H1 (cell line): ENCODE measurements around the gene PCDH9. TPM values are rescaled to one million over a fixed set of nuclear protein-coding genes. Genes with fewer than 3 reads are reported as not detected.

Source experiments
- CTCF ChIA-PET: fragments of 300-600 bp; sonication (Branson Sonifier 250); formaldehyde crosslinking; loops from one replicate; lab custom pipeline; 2021; ENCODE audit not compliant: partially characterized antibody; lab: Charles Lee
- POLR2A ChIA-PET: fragments of 300-600 bp; sonication (Branson Sonifier 250); formaldehyde crosslinking; loops from one replicate; lab custom pipeline; 2021; ENCODE audit warnings: inconsistent platforms; ENCODE audit not compliant: partially characterized antibody; lab: Charles Lee
- DNase-seq, 2 experiments: peaks; one replicate each; pipeline versions ENCODE4 v3.0.0 to v3.0.0-alpha.2; 2010 to 2022; ENCODE audit warnings: low spot score in 2 of 2, low read depth in 1 of 2, mixed read lengths in 1 of 2
- FAIRE-seq: peaks from 2 replicates; lab custom pipeline; 2011; peaks lifted over from hg19 to GRCh38; lab: Jason Lieb, UNC
- H2AFZ ChIP-seq: 2 replicates; pipeline ENCODE4 v1.8.1; 2012; ENCODE audit warnings: low read length, inconsistent platforms
- H2AK5ac ChIP-seq: 2 replicates; pipeline ENCODE4 v1.6.1; 2013; ENCODE audit warnings: low read depth, low read length
- H2BK120ac ChIP-seq: replicated peaks from 2 replicates; pipeline ENCODE3; 2013; ENCODE audit warnings: low read depth, low read length, inconsistent platforms
- H2BK12ac ChIP-seq: 2 replicates; pipeline ENCODE4 v1.6.1; 2013; ENCODE audit warnings: low read depth, low read length
- H2BK15ac ChIP-seq: 2 replicates; pipeline ENCODE4 v1.6.1; 2013; ENCODE audit warnings: low read length
- H2BK20ac ChIP-seq: 2 replicates; pipeline ENCODE4 v1.6.1; 2013; ENCODE audit warnings: low read length
- H2BK5ac ChIP-seq: 2 replicates; pipeline ENCODE4 v1.6.1; 2013; ENCODE audit warnings: low read depth, low read length
- H3K14ac ChIP-seq: 2 replicates; pipeline ENCODE4 v1.6.1; 2013; ENCODE audit warnings: inconsistent platforms; ENCODE audit not compliant: insufficient read length
- H3K18ac ChIP-seq: 2 replicates; pipeline ENCODE4 v1.6.1; 2013; ENCODE audit warnings: low read length; ENCODE audit errors: extremely low read depth
- H3K23ac ChIP-seq: 2 replicates; pipeline ENCODE4 v1.6.1; 2013; ENCODE audit warnings: inconsistent platforms; ENCODE audit not compliant: insufficient read length
- H3K23me2 ChIP-seq: 2 replicates; pipeline ENCODE4 v1.6.1; 2013; ENCODE audit warnings: low read depth, low read length
- H3K27ac ChIP-seq: 2 replicates; pipeline ENCODE4 v1.6.1; 2011; ENCODE audit warnings: low read depth, low read length, inconsistent platforms
- H3K27me3 ChIP-seq, 4 experiments: replicated peaks in 1 of 4; 1 replicate in 1 of 4; 2 replicates in 3 of 4; pipeline versions ENCODE4 v1.6.1 to v1.8.1; 2011 to 2013; ENCODE audit warnings: low read length in 3 of 4, mild to moderate bottlenecking in 3 of 4, inconsistent platforms in 2 of 4, mixed read lengths in 2 of 4, moderate library complexity in 1 of 4; ENCODE audit not compliant: control insufficient read depth in 3 of 4, insufficient read depth in 3 of 4; ENCODE audit errors: extremely low read depth in 1 of 4
- H3K36me3 ChIP-seq, 4 experiments: 2 replicates each; pipeline versions ENCODE4 v1.6.1 to v1.8.1; 2011 to 2013; ENCODE audit warnings: mild to moderate bottlenecking in 4 of 4, low read length in 3 of 4, moderate library complexity in 2 of 4, control low read depth in 1 of 4, inconsistent platforms in 1 of 4; ENCODE audit not compliant: insufficient read depth in 4 of 4, control insufficient read depth in 2 of 4
- H3K4ac ChIP-seq: replicated peaks from 2 replicates; pipeline ENCODE3; 2013; ENCODE audit warnings: low read length, low read depth, mixed read lengths, inconsistent platforms; ENCODE audit not compliant: insufficient read length
- H3K4me1 ChIP-seq, 4 experiments: replicated peaks in 1 of 4; 1 replicate in 1 of 4; 2 replicates in 3 of 4; pipeline versions ENCODE4 v1.6.1 to v1.8.1; 2011 to 2013; ENCODE audit warnings: low read length in 3 of 4, inconsistent platforms in 2 of 4, mixed read lengths in 1 of 4; ENCODE audit not compliant: insufficient read depth in 4 of 4, control insufficient read depth in 3 of 4
- H3K4me2 ChIP-seq, 2 experiments: 2 replicates each; pipeline versions ENCODE4 v1.6.1 to v1.8.1; 2011 to 2013; ENCODE audit warnings: low read depth in 2 of 2, low read length in 2 of 2, control low read depth in 1 of 2, inconsistent platforms in 1 of 2, mild to moderate bottlenecking in 1 of 2; ENCODE audit not compliant: insufficient read depth in 1 of 2
- H3K4me3 ChIP-seq, 4 experiments: fragments of 200-600, 300-600 bp in 1 of 4; sonication (generic), shearing (Covaris generic), sonication (Bioruptor Twin) in 1 of 4; 2 replicates each; pipeline versions ENCODE4 v1.5.1 to v1.8.1; 2011 to 2016; ENCODE audit warnings: low read length in 4 of 4, low read depth in 3 of 4, control low read depth in 2 of 4, inconsistent platforms in 2 of 4, mild to moderate bottlenecking in 2 of 4, mixed read lengths in 1 of 4, moderate library complexity in 1 of 4; ENCODE audit not compliant: insufficient read depth in 2 of 4; ENCODE audit errors: extremely low read depth in 1 of 4
- H3K56ac ChIP-seq: replicated peaks from 2 replicates; pipeline ENCODE3; 2013; ENCODE audit warnings: low read depth, mild to moderate bottlenecking, mixed read lengths, low read length, inconsistent platforms; ENCODE audit not compliant: insufficient read length
- H3K79me1 ChIP-seq: 2 replicates; pipeline ENCODE4 v1.6.1; 2013; ENCODE audit warnings: low read depth, low read length, control low read depth
- H3K79me2 ChIP-seq, 2 experiments: 2 replicates each; pipeline versions ENCODE4 v1.6.1 to v1.8.1; 2012 to 2013; ENCODE audit warnings: low read length in 2 of 2, mild to moderate bottlenecking in 2 of 2, inconsistent platforms in 1 of 2; ENCODE audit not compliant: insufficient read depth in 2 of 2, control insufficient read depth in 1 of 2
- H3K9ac ChIP-seq, 4 experiments: replicated peaks in 1 of 4; 1 replicate in 1 of 4; 2 replicates in 3 of 4; pipeline versions ENCODE4 v1.6.1 to v1.8.1; 2011 to 2013; ENCODE audit warnings: low read depth in 3 of 4, low read length in 3 of 4, control low read depth in 2 of 4, mild to moderate bottlenecking in 2 of 4, moderate library complexity in 2 of 4, inconsistent platforms in 1 of 4; ENCODE audit errors: extremely low read depth in 1 of 4
- H3K9me3 ChIP-seq, 2 experiments: 2 replicates each; pipeline versions ENCODE4 v1.6.1 to v1.8.1; 2012 to 2013; ENCODE audit warnings: mild to moderate bottlenecking in 2 of 2, moderate library complexity in 2 of 2, control low read depth in 1 of 2, inconsistent platforms in 1 of 2, low read depth in 1 of 2, low read length in 1 of 2, mixed read lengths in 1 of 2; ENCODE audit not compliant: insufficient read depth in 2 of 2
- H4K20me1 ChIP-seq, 2 experiments: replicated peaks in 1 of 2; 2 replicates each; pipeline versions ENCODE3 to v1.8.1; 2011 to 2013; ENCODE audit warnings: inconsistent platforms in 2 of 2, low read length in 2 of 2, mild to moderate bottlenecking in 1 of 2; ENCODE audit not compliant: insufficient read depth in 2 of 2, control insufficient read depth in 1 of 2
- H4K5ac ChIP-seq: 2 replicates; pipeline ENCODE4 v1.6.1; 2013; ENCODE audit warnings: low read length, low read depth, mixed read lengths, inconsistent platforms; ENCODE audit not compliant: insufficient read length
- H4K8ac ChIP-seq: 2 replicates; pipeline ENCODE4 v1.8.0; 2013; ENCODE audit warnings: mild to moderate bottlenecking, moderate library complexity, low read length, inconsistent platforms; ENCODE audit not compliant: insufficient read depth; ENCODE audit errors: extremely low read depth
- H4K91ac ChIP-seq: replicated peaks from 2 replicates; pipeline ENCODE3; 2013; ENCODE audit warnings: low read length, mixed read lengths, inconsistent platforms; ENCODE audit not compliant: insufficient read length
- BCL11A ChIP-seq, 2 experiments: IDR thresholded peaks; one replicate each; pipeline ENCODE4 v1.6.1; 2011; ENCODE audit warnings: low read depth in 2 of 2, low read length in 2 of 2, mild to moderate bottlenecking in 2 of 2
- HDAC6 ChIP-seq: IDR thresholded peaks from one replicate; pipeline ENCODE4 v1.7.1; 2012; ENCODE audit warnings: low read depth, mild to moderate bottlenecking, inconsistent platforms, low read length, moderate library complexity
- MAFK ChIP-seq: IDR thresholded peaks from 2 replicates; pipeline ENCODE4 v1.6.1; 2012; ENCODE audit warnings: low read depth, mild to moderate bottlenecking, improper control_type of control experiment, low read length
- POLR2A ChIP-seq, 2 experiments: IDR thresholded peaks; 1 replicate in 1 of 2; 2 replicates in 1 of 2; pipeline ENCODE4 v1.6.1; 2011; ENCODE audit warnings: low read depth in 2 of 2, low read length in 2 of 2, mild to moderate bottlenecking in 2 of 2; ENCODE audit errors: control extremely low read depth in 1 of 2
- SP2 ChIP-seq: IDR thresholded peaks from 2 replicates; pipeline ENCODE4 v1.6.1; 2012; ENCODE audit warnings: mild to moderate bottlenecking, low read length, inconsistent platforms
- TAF7 ChIP-seq: optimal IDR thresholded peaks from 2 replicates; pipeline ENCODE3; 2011; ENCODE audit warnings: low read depth, mild to moderate bottlenecking, inconsistent platforms, low read length, moderate library complexity, borderline replicate concordance
- TCF12 ChIP-seq: IDR thresholded peaks from 2 replicates; pipeline ENCODE4 v1.6.1; 2011; ENCODE audit warnings: low read depth, mild to moderate bottlenecking, low read length
- WGBS, 2 experiments: shearing (Covaris generic) in 1 of 2; methylation state at CpG; one replicate each; pipeline versions ENCODE4 v1.1.6 to v1.1.7; 2013 to 2015; ENCODE audit warnings: low lambda C conversion rate in 2 of 2, mixed read lengths in 2 of 2, inconsistent platforms in 1 of 2, low coverage in 1 of 2, missing lambda C conversion rate in 1 of 2; ENCODE audit not compliant: insufficient replicate concordance in 2 of 2, insufficient coverage in 1 of 2, insufficient read length in 1 of 2; ENCODE audit errors: extremely low coverage in 1 of 2, missing lambda C conversion rate in 1 of 2; 5-methylcytosine and 5-hydroxymethylcytosine counted together
- polyA plus RNA-seq, 7 experiments: library from polyadenylated mRNA; depleted of rRNA in 3 of 7; stranded (reverse) in 5 of 7; unstranded in 2 of 7; fragments of >200 nt in 5 of 7; fragments of 200-250 nt in 2 of 7; gene quantifications; 1 replicate in 5 of 7; 2 replicates in 1 of 7; 4 replicates in 1 of 7; pipeline versions ENCODE4 v1.2.1 to v1.2.3, GENCODE V29; 2011 to 2013; ENCODE audit warnings: missing spikeins in 2 of 7, mixed read lengths in 2 of 7
- total RNA-seq: library from RNA; stranded (reverse); fragmentation: NEBNext Ultra II Directional; extraction: Animal tissue kit (Norgen Biotek cat#: 25700); gene quantifications from 2 replicates; pipeline ENCODE4 v1.2.1, GENCODE V29; 2021
- TF ChIP-seq, protein P1 (sequence below), 3 experiments: IDR thresholded peaks; 1 replicate in 2 of 3; 2 replicates in 1 of 3; pipeline versions ENCODE4 v1.5.1 to v1.6.1; 2011; ENCODE audit warnings: low read length in 3 of 3, mild to moderate bottlenecking in 3 of 3, inconsistent platforms in 2 of 3, low read depth in 1 of 3, moderate library complexity in 1 of 3; ENCODE audit not compliant: insufficient read depth in 1 of 3; ENCODE audit errors: control extremely low read depth in 1 of 3

The PCDH9 gene
- total and polyA plus RNA-seq, 2 of the 8 experiments (the other 6 are each of a cell fraction or from before 2014, with no cell fraction given), result 0.12 to 0.60 TPM

GRCh38 chr13:67228031-67228430 lies 2.1 kb downstream of the PCDH9 start:
- no peaks in the 10 kb centered on the region for H3K79me1 ChIP-seq
- peaks cover 0 to 3% (median 2%) of the 10 kb centered on the region in 4 experiments; a peak in 6 of 7 replicates for H3K4me1 ChIP-seq
- H2BK20ac ChIP-seq, result no peak overlapping the region
- H4K91ac ChIP-seq, result no peak overlapping the region
- no peak overlapping the region for H3K23ac ChIP-seq
- peaks cover 7% of the 10 kb centered on the region for H3K23me2 ChIP-seq
- H4K5ac ChIP-seq, result no peak overlapping the region
- no peak overlapping the region for H2BK12ac ChIP-seq
- no peak overlapping the region for H2BK120ac ChIP-seq
- no peak for FAIRE-seq
- H3K9me3 ChIP-seq, result no peaks in the 10 kb centered on the region
- H3K79me2 ChIP-seq, result no peaks in the 10 kb centered on the region
- ChIA-PET POLR2A (no interaction called here), CTCF (interaction anchor here (1.1 to 1.5 kb wide), 2 partner anchors 10 to 522 kb away, joined by 3 to 5 read pairs; no protein-coding TSS in a partner anchor)
- H3K27me3 ChIP-seq, result peaks cover 0 to 5% (median 5%) of the 10 kb centered on the region in 4 experiments; a peak in 4 of 7 replicates
- WGBS, 2 experiments, result 91% methylated on average over 3 of the region's 3 CpGs; no CpG with 5 or more reads in 1 of the 2 experiments
- H3K14ac ChIP-seq, result no peak overlapping the region
- no peak overlapping the region for H3K18ac ChIP-seq
- DNase-seq, result no peak
- no peak overlapping the region for H2AK5ac ChIP-seq
- H2BK5ac ChIP-seq, result no peak overlapping the region
- H2BK15ac ChIP-seq, result no peak overlapping the region
- no peak overlapping the region for H3K56ac ChIP-seq
- no peaks in the 10 kb centered on the region for H4K20me1 ChIP-seq
- TF ChIP-seq, protein P1, sequence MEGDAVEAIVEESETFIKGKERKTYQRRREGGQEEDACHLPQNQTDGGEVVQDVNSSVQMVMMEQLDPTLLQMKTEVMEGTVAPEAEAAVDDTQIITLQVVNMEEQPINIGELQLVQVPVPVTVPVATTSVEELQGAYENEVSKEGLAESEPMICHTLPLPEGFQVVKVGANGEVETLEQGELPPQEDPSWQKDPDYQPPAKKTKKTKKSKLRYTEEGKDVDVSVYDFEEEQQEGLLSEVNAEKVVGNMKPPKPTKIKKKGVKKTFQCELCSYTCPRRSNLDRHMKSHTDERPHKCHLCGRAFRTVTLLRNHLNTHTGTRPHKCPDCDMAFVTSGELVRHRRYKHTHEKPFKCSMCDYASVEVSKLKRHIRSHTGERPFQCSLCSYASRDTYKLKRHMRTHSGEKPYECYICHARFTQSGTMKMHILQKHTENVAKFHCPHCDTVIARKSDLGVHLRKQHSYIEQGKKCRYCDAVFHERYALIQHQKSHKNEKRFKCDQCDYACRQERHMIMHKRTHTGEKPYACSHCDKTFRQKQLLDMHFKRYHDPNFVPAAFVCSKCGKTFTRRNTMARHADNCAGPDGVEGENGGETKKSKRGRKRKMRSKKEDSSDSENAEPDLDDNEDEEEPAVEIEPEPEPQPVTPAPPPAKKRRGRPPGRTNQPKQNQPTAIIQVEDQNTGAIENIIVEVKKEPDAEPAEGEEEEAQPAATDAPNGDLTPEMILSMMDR (IDR thresholded peaks at IDR 0.05; ENCODE audit: control extremely low read depth in 1 of 3, insufficient read depth in 1 of 3, low read depth in 1 of 3, low read length in 3 of 3), result no peak
- TF ChIP-seq TAF7 (no peak), MAFK (no peak), TCF12 (no peak), SP2 (no peak), HDAC6 (no peak), BCL11A (IDR thresholded peaks at IDR 0.05; ENCODE audit: low read depth in 2 of 2, low read length in 2 of 2) (no peak), POLR2A (IDR thresholded peaks at IDR 0.05; ENCODE audit: control extremely low read depth in 1 of 2, low read depth in 2 of 2, low read length in 2 of 2) (no peak)
- H3K4me3 ChIP-seq, result no peak overlapping the region
- H4K8ac ChIP-seq, result no peak overlapping the region
- no peak overlapping the region for H3K9ac ChIP-seq
- no peaks in the 10 kb centered on the region for H3K36me3 ChIP-seq
- no peak overlapping the region for H2AFZ ChIP-seq
- H3K27ac ChIP-seq, result no peak overlapping the region
- H3K4me2 ChIP-seq, result no peak overlapping the region
- no peak overlapping the region for H3K4ac ChIP-seq
